Neural crest cell (in vitro differentiated cells): ENCODE data around the gene TLNRD1. TPM values are rescaled to one million over a fixed set of nuclear protein-coding genes. Genes with fewer than 3 reads are reported as not detected.

Experiments used
- DNase-seq: peaks from one replicate; pipeline ENCODE4 v3.0.0; 2021; ENCODE audit warnings: low read depth, mixed read lengths, low spot score
- H3K27ac Mint-ChIP-seq: one replicate; pipeline ENCODE4 v1.8.0; 2021; ENCODE audit warnings: mild to moderate bottlenecking, mixed read lengths; ENCODE audit not compliant: unreplicated experiment
- H3K27me3 Mint-ChIP-seq: 2 replicates; pipeline ENCODE4 v1.8.0; 2021; ENCODE audit warnings: low read depth, mild to moderate bottlenecking, mixed read lengths
- H3K36me3 Mint-ChIP-seq: 2 replicates; pipeline ENCODE4 v1.8.0; 2021; ENCODE audit warnings: low read depth, mild to moderate bottlenecking, mixed read lengths
- H3K4me1 Mint-ChIP-seq: 2 replicates; pipeline ENCODE4 v1.8.0; 2021; ENCODE audit warnings: mixed read lengths
- H3K4me3 Mint-ChIP-seq: one replicate; pipeline ENCODE4 v1.8.0; 2021; ENCODE audit warnings: mild to moderate bottlenecking, mixed read lengths
- H3K9me3 Mint-ChIP-seq: 2 replicates; pipeline ENCODE4 v1.8.0; 2021; ENCODE audit warnings: mixed read lengths
- CTCF ChIP-seq: fragments of 200-600 bp; sonication (generic); conservative IDR thresholded peaks from 2 replicates; pipeline ENCODE4 v1.5.0; 2021; ENCODE audit warnings: antibody characterized with exemption, mild to moderate bottlenecking
- total RNA-seq: library from RNA; stranded (reverse); gene quantifications from 2 replicates; pipeline ENCODE4 v1.2.1, GENCODE V29; 2021

Gene TLNRD1
- total RNA-seq, 1 donor from 2014 or later: 31.7 TPM

GRCh38 chr15:80999623-81000036 is 1.1 kb upstream of the TLNRD1 start:
- H3K27me3 Mint-ChIP-seq: no peaks in the 10 kb centered on the region
- DNase-seq: no peak
- no peak overlapping the region for H3K27ac Mint-ChIP-seq
- H3K4me3 Mint-ChIP-seq: peak overlapping the region; percentile 97
- peaks cover 22% of the 10 kb centered on the region for H3K4me1 Mint-ChIP-seq
- peaks cover 2% of the 10 kb centered on the region for H3K9me3 Mint-ChIP-seq
- H3K36me3 Mint-ChIP-seq: peaks cover 8% of the 10 kb centered on the region
- no peak for TF ChIP-seq CTCF

GRCh38 chr15:81000144-81000623 is 539 bp upstream of the TLNRD1 start:
- Mint-ChIP-seq H3K9me3 (peaks cover 2% of the 10 kb centered on the region), H3K27me3 (no peaks in the 10 kb centered on the region), H3K4me1 (peaks cover 27% of the 10 kb centered on the region), H3K27ac (peak overlapping the region; percentile 97), H3K36me3 (peaks cover 9% of the 10 kb centered on the region), H3K4me3 (peak overlapping the region; percentile 97)
- DNase-seq: no peak
- no peak for TF ChIP-seq CTCF

- peak overlapping the region; percentile 97 for H3K4me3 Mint-ChIP-seq
- peaks cover 2% of the 10 kb centered on the region for H3K9me3 Mint-ChIP-seq
- TF ChIP-seq CTCF: no peak
- H3K27me3 Mint-ChIP-seq: no peaks in the 10 kb centered on the region
- peaks cover 34% of the 10 kb centered on the region for H3K4me1 Mint-ChIP-seq
- no peak overlapping the region for H3K27ac Mint-ChIP-seq
- H3K36me3 Mint-ChIP-seq: peaks cover 9% of the 10 kb centered on the region
- peak; percentile 37 for DNase-seq
Measured at GRCh38 chr15:81001152-81002008, 657 bp downstream of the TLNRD1 start.

- peak overlapping the region; percentile 78 for H3K4me3 Mint-ChIP-seq
- peaks cover 34% of the 10 kb centered on the region for H3K4me1 Mint-ChIP-seq
- TF ChIP-seq CTCF: no peak
- H3K27me3 Mint-ChIP-seq: no peaks in the 10 kb centered on the region
- no peak for DNase-seq
- H3K9me3 Mint-ChIP-seq: peaks cover 2% of the 10 kb centered on the region
- peaks cover 9% of the 10 kb centered on the region for H3K36me3 Mint-ChIP-seq
- H3K27ac Mint-ChIP-seq: no peak overlapping the region
Measured at GRCh38 chr15:81002009-81002330, 1.2 kb downstream of the TLNRD1 start.

GRCh38 chr15:81002331-81003096 is 1.8 kb downstream of the TLNRD1 start:
- H3K36me3 Mint-ChIP-seq: peaks cover 9% of the 10 kb centered on the region
- peak overlapping the region; percentile 78 for H3K4me3 Mint-ChIP-seq
- TF ChIP-seq CTCF: no peak
- DNase-seq: no peak
- H3K4me1 Mint-ChIP-seq: peaks cover 38% of the 10 kb centered on the region
- H3K9me3 Mint-ChIP-seq: no peaks in the 10 kb centered on the region
- H3K27ac Mint-ChIP-seq: no peak overlapping the region
- H3K27me3 Mint-ChIP-seq: no peaks in the 10 kb centered on the region
